HEK293T (cell line): ENCODE data around the gene SHROOM1.

Experiments
- BHLHE40 ChIP-seq: fragments of 450-650 bp; IDR thresholded peaks from 2 replicates; pipeline ENCODE4 v1.6.1; 2016; ENCODE audit warnings: mild to moderate bottlenecking, moderate library complexity, borderline replicate concordance
- FOXK2 ChIP-seq: fragments of 450-650 bp; IDR thresholded peaks from 2 replicates; pipeline ENCODE4 v1.6.1; 2016; ENCODE audit warnings: mild to moderate bottlenecking
- NFRKB ChIP-seq: fragments of 450-650 bp; IDR thresholded peaks from 2 replicates; pipeline ENCODE4 v1.6.1; 2016; ENCODE audit warnings: mild to moderate bottlenecking, moderate library complexity
- ZNF384 ChIP-seq: fragments of 450-650 bp; IDR thresholded peaks from 2 replicates; pipeline ENCODE4 v1.6.1; 2016

DNA sequence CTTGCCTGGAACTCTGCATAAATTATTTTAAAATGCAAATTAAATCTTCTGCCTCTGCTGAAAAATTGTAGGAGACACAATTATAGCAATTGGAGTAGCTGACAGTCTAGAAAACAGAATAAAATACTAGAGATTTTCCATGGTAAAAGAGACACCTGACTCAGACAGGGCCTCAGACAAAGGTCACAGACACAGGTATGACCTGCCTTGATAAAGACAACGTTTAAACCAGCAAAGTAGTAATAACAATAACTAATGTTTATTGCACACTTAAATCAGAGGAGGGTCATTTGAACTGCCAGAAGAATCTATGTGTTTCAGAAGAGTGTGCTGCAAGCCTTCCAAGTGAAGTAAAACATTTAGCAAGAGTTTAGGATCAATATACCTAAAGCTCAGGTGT, 13.4 kb downstream of the SHROOM1 start:
- TF ChIP-seq NFRKB = no peak
- no peak for TF ChIP-seq ZNF384
- TF ChIP-seq FOXK2 = no peak
- no peak for TF ChIP-seq BHLHE40
